ENCODE measurements around the gene UNC119B. TPM values are rescaled to one million over a fixed set of nuclear protein-coding genes. Genes with fewer than 3 reads are reported as not detected.

The UNC119B gene
- total and polyA plus RNA-seq, 2 experiments from 2014 or later = 10.9 to 26.0 TPM

- Histone ChIP-seq H3K79me2 (peaks cover 73% of the 10 kb centered on the region), H2AFZ (no peak overlapping the region), H4K20me1 (ENCODE audit: insufficient read depth, poor library complexity, severe bottlenecking) (peaks cover 65% of the 10 kb centered on the region), H3K9me3 (ENCODE audit: low read depth) (no peaks in the 10 kb centered on the region), H3K4me1 (ENCODE audit: insufficient read depth) (peaks cover 52% of the 10 kb centered on the region), H3K4me2 (peak overlapping the region; percentile 92), H3K4me3 (peak overlapping the region; percentile 23), H3K9me2 (replicated peaks; ENCODE audit: insufficient read depth) (no peaks in the 10 kb centered on the region), H3K27ac (peak overlapping the region; percentile 80), H3K27me3 (no peaks in the 10 kb centered on the region), H3K36me3 (replicated peaks; ENCODE audit: insufficient read depth, low read depth) (peaks cover under 1% of the 10 kb centered on the region)
- WGBS (ENCODE audit: low lambda C conversion rate, missing lambda C conversion rate) = 44% methylated on average over 6 of the region's 6 CpGs
- DNase-seq (ENCODE audit: low spot score) = no peak
- TF ChIP-seq EZH2 (IDR thresholded peaks at IDR 0.05; ENCODE audit: borderline replicate concordance) (no peak), CTCF (IDR thresholded peaks at IDR 0.05; ENCODE audit: poor library complexity) (no peak), EZH2phosphoT487 (IDR thresholded peaks at IDR 0.05; ENCODE audit: low read depth, severe bottlenecking, unreplicated experiment) (no peak)
Observed at GRCh38 chr12:120689397-120690082, 20.7 kb upstream of the UNC119B start.

GRCh38 chr12:120690083-120690450 is 20.2 kb upstream of the UNC119B start:
- peak overlapping the region; percentile 80 for H3K27ac ChIP-seq
- H3K4me1 ChIP-seq (ENCODE audit: insufficient read depth) = peaks cover 52% of the 10 kb centered on the region
- no peaks in the 10 kb centered on the region for H3K9me3 ChIP-seq (ENCODE audit: low read depth)
- no peak for TF ChIP-seq EZH2 (IDR thresholded peaks at IDR 0.05; ENCODE audit: borderline replicate concordance)
- TF ChIP-seq CTCF (IDR thresholded peaks at IDR 0.05; ENCODE audit: poor library complexity) = no peak
- TF ChIP-seq EZH2phosphoT487 (IDR thresholded peaks at IDR 0.05; ENCODE audit: low read depth, severe bottlenecking, unreplicated experiment) = no peak
- H3K4me2 ChIP-seq = peak overlapping the region; percentile 92
- no peaks in the 10 kb centered on the region for H3K27me3 ChIP-seq
- H3K4me3 ChIP-seq = no peak overlapping the region
- no peak overlapping the region for H2AFZ ChIP-seq
- peaks cover 78% of the 10 kb centered on the region for H3K79me2 ChIP-seq
- peaks cover 6% of the 10 kb centered on the region for H3K36me3 ChIP-seq (replicated peaks; ENCODE audit: insufficient read depth, low read depth)
- 81% methylated on average over 2 of the region's 2 CpGs for WGBS (ENCODE audit: low lambda C conversion rate, missing lambda C conversion rate)
- DNase-seq (ENCODE audit: low spot score) = no peak
- H3K9me2 ChIP-seq (replicated peaks; ENCODE audit: insufficient read depth) = no peaks in the 10 kb centered on the region
- peaks cover 67% of the 10 kb centered on the region for H4K20me1 ChIP-seq (ENCODE audit: insufficient read depth, poor library complexity, severe bottlenecking)

- H3K27me3 ChIP-seq = no peaks in the 10 kb centered on the region
- no peak overlapping the region for H2AFZ ChIP-seq
- H3K9me3 ChIP-seq (ENCODE audit: low read depth) = no peaks in the 10 kb centered on the region
- 19% methylated on average over 3 of the region's 3 CpGs for WGBS (ENCODE audit: low lambda C conversion rate, missing lambda C conversion rate)
- H3K4me3 ChIP-seq = no peak overlapping the region
- H3K4me1 ChIP-seq (ENCODE audit: insufficient read depth) = peaks cover 52% of the 10 kb centered on the region
- no peaks in the 10 kb centered on the region for H3K9me2 ChIP-seq (replicated peaks; ENCODE audit: insufficient read depth)
- peaks cover 73% of the 10 kb centered on the region for H4K20me1 ChIP-seq (ENCODE audit: insufficient read depth, poor library complexity, severe bottlenecking)
- peak overlapping the region; percentile 92 for H3K4me2 ChIP-seq
- no peak for DNase-seq (ENCODE audit: low spot score)
- no peak for TF ChIP-seq EZH2 (IDR thresholded peaks at IDR 0.05; ENCODE audit: borderline replicate concordance)
- TF ChIP-seq EZH2phosphoT487 (IDR thresholded peaks at IDR 0.05; ENCODE audit: low read depth, severe bottlenecking, unreplicated experiment) = no peak
- no peak for TF ChIP-seq CTCF (IDR thresholded peaks at IDR 0.05; ENCODE audit: poor library complexity)
- peaks cover 87% of the 10 kb centered on the region for H3K79me2 ChIP-seq
- peak overlapping the region; percentile 73 for H3K27ac ChIP-seq
- peaks cover 8% of the 10 kb centered on the region for H3K36me3 ChIP-seq (replicated peaks; ENCODE audit: insufficient read depth, low read depth)
Observed at GRCh38 chr12:120690978-120691377, 19.3 kb upstream of the UNC119B start.
